H1 (cell line): Measurements from ENCODE around the gene PTPRH. TPM values are rescaled to one million over a fixed set of nuclear protein-coding genes. Genes with fewer than 3 reads are reported as not detected.

Experiments used
- CTCF ChIA-PET: fragments of 300-600 bp; sonication (Branson Sonifier 250); formaldehyde crosslinking; loops from one replicate; lab custom pipeline; 2021; ENCODE audit not compliant: partially characterized antibody; lab: Charles Lee
- POLR2A ChIA-PET: fragments of 300-600 bp; sonication (Branson Sonifier 250); formaldehyde crosslinking; loops from one replicate; lab custom pipeline; 2021; ENCODE audit warnings: inconsistent platforms; ENCODE audit not compliant: partially characterized antibody; lab: Charles Lee
- DNase-seq, 2 experiments: peaks; one replicate each; pipeline versions ENCODE4 v3.0.0 to v3.0.0-alpha.2; 2010 to 2022; ENCODE audit warnings: low spot score in 2 of 2, low read depth in 1 of 2, mixed read lengths in 1 of 2
- FAIRE-seq: peaks from 2 replicates; lab custom pipeline; 2011; peaks lifted over from hg19 to GRCh38; lab: Jason Lieb, UNC
- H2AFZ ChIP-seq: 2 replicates; pipeline ENCODE4 v1.8.1; 2012; ENCODE audit warnings: low read length, inconsistent platforms
- H2AK5ac ChIP-seq: 2 replicates; pipeline ENCODE4 v1.6.1; 2013; ENCODE audit warnings: low read depth, low read length
- H2BK120ac ChIP-seq: replicated peaks from 2 replicates; pipeline ENCODE3; 2013; ENCODE audit warnings: low read depth, low read length, inconsistent platforms
- H2BK12ac ChIP-seq: 2 replicates; pipeline ENCODE4 v1.6.1; 2013; ENCODE audit warnings: low read depth, low read length
- H2BK15ac ChIP-seq: 2 replicates; pipeline ENCODE4 v1.6.1; 2013; ENCODE audit warnings: low read length
- H2BK20ac ChIP-seq: 2 replicates; pipeline ENCODE4 v1.6.1; 2013; ENCODE audit warnings: low read length
- H2BK5ac ChIP-seq: 2 replicates; pipeline ENCODE4 v1.6.1; 2013; ENCODE audit warnings: low read depth, low read length
- H3K14ac ChIP-seq: 2 replicates; pipeline ENCODE4 v1.6.1; 2013; ENCODE audit warnings: inconsistent platforms; ENCODE audit not compliant: insufficient read length
- H3K18ac ChIP-seq: 2 replicates; pipeline ENCODE4 v1.6.1; 2013; ENCODE audit warnings: low read length; ENCODE audit errors: extremely low read depth
- H3K23ac ChIP-seq: 2 replicates; pipeline ENCODE4 v1.6.1; 2013; ENCODE audit warnings: inconsistent platforms; ENCODE audit not compliant: insufficient read length
- H3K23me2 ChIP-seq: 2 replicates; pipeline ENCODE4 v1.6.1; 2013; ENCODE audit warnings: low read depth, low read length
- H3K27ac ChIP-seq: 2 replicates; pipeline ENCODE4 v1.6.1; 2011; ENCODE audit warnings: low read depth, low read length, inconsistent platforms
- H3K27me3 ChIP-seq, 4 experiments: replicated peaks in 1 of 4; 1 replicate in 1 of 4; 2 replicates in 3 of 4; pipeline versions ENCODE4 v1.6.1 to v1.8.1; 2011 to 2013; ENCODE audit warnings: low read length in 3 of 4, mild to moderate bottlenecking in 3 of 4, inconsistent platforms in 2 of 4, mixed read lengths in 2 of 4, moderate library complexity in 1 of 4; ENCODE audit not compliant: control insufficient read depth in 3 of 4, insufficient read depth in 3 of 4; ENCODE audit errors: extremely low read depth in 1 of 4
- H3K36me3 ChIP-seq, 4 experiments: 2 replicates each; pipeline versions ENCODE4 v1.6.1 to v1.8.1; 2011 to 2013; ENCODE audit warnings: mild to moderate bottlenecking in 4 of 4, low read length in 3 of 4, moderate library complexity in 2 of 4, control low read depth in 1 of 4, inconsistent platforms in 1 of 4; ENCODE audit not compliant: insufficient read depth in 4 of 4, control insufficient read depth in 2 of 4
- H3K4ac ChIP-seq: replicated peaks from 2 replicates; pipeline ENCODE3; 2013; ENCODE audit warnings: low read length, low read depth, mixed read lengths, inconsistent platforms; ENCODE audit not compliant: insufficient read length
- H3K4me1 ChIP-seq, 4 experiments: replicated peaks in 1 of 4; 1 replicate in 1 of 4; 2 replicates in 3 of 4; pipeline versions ENCODE4 v1.6.1 to v1.8.1; 2011 to 2013; ENCODE audit warnings: low read length in 3 of 4, inconsistent platforms in 2 of 4, mixed read lengths in 1 of 4; ENCODE audit not compliant: insufficient read depth in 4 of 4, control insufficient read depth in 3 of 4
- H3K4me2 ChIP-seq, 2 experiments: 2 replicates each; pipeline versions ENCODE4 v1.6.1 to v1.8.1; 2011 to 2013; ENCODE audit warnings: low read depth in 2 of 2, low read length in 2 of 2, control low read depth in 1 of 2, inconsistent platforms in 1 of 2, mild to moderate bottlenecking in 1 of 2; ENCODE audit not compliant: insufficient read depth in 1 of 2
- H3K4me3 ChIP-seq, 4 experiments: fragments of 200-600, 300-600 bp in 1 of 4; sonication (generic), shearing (Covaris generic), sonication (Bioruptor Twin) in 1 of 4; 2 replicates each; pipeline versions ENCODE4 v1.5.1 to v1.8.1; 2011 to 2016; ENCODE audit warnings: low read length in 4 of 4, low read depth in 3 of 4, control low read depth in 2 of 4, inconsistent platforms in 2 of 4, mild to moderate bottlenecking in 2 of 4, mixed read lengths in 1 of 4, moderate library complexity in 1 of 4; ENCODE audit not compliant: insufficient read depth in 2 of 4; ENCODE audit errors: extremely low read depth in 1 of 4
- H3K56ac ChIP-seq: replicated peaks from 2 replicates; pipeline ENCODE3; 2013; ENCODE audit warnings: low read depth, mild to moderate bottlenecking, mixed read lengths, low read length, inconsistent platforms; ENCODE audit not compliant: insufficient read length
- H3K79me1 ChIP-seq: 2 replicates; pipeline ENCODE4 v1.6.1; 2013; ENCODE audit warnings: low read depth, low read length, control low read depth
- H3K79me2 ChIP-seq, 2 experiments: 2 replicates each; pipeline versions ENCODE4 v1.6.1 to v1.8.1; 2012 to 2013; ENCODE audit warnings: low read length in 2 of 2, mild to moderate bottlenecking in 2 of 2, inconsistent platforms in 1 of 2; ENCODE audit not compliant: insufficient read depth in 2 of 2, control insufficient read depth in 1 of 2
- H3K9ac ChIP-seq, 4 experiments: replicated peaks in 1 of 4; 1 replicate in 1 of 4; 2 replicates in 3 of 4; pipeline versions ENCODE4 v1.6.1 to v1.8.1; 2011 to 2013; ENCODE audit warnings: low read depth in 3 of 4, low read length in 3 of 4, control low read depth in 2 of 4, mild to moderate bottlenecking in 2 of 4, moderate library complexity in 2 of 4, inconsistent platforms in 1 of 4; ENCODE audit errors: extremely low read depth in 1 of 4
- H3K9me3 ChIP-seq, 2 experiments: 2 replicates each; pipeline versions ENCODE4 v1.6.1 to v1.8.1; 2012 to 2013; ENCODE audit warnings: mild to moderate bottlenecking in 2 of 2, moderate library complexity in 2 of 2, control low read depth in 1 of 2, inconsistent platforms in 1 of 2, low read depth in 1 of 2, low read length in 1 of 2, mixed read lengths in 1 of 2; ENCODE audit not compliant: insufficient read depth in 2 of 2
- H4K20me1 ChIP-seq, 2 experiments: replicated peaks in 1 of 2; 2 replicates each; pipeline versions ENCODE3 to v1.8.1; 2011 to 2013; ENCODE audit warnings: inconsistent platforms in 2 of 2, low read length in 2 of 2, mild to moderate bottlenecking in 1 of 2; ENCODE audit not compliant: insufficient read depth in 2 of 2, control insufficient read depth in 1 of 2
- H4K5ac ChIP-seq: 2 replicates; pipeline ENCODE4 v1.6.1; 2013; ENCODE audit warnings: low read length, low read depth, mixed read lengths, inconsistent platforms; ENCODE audit not compliant: insufficient read length
- H4K8ac ChIP-seq: 2 replicates; pipeline ENCODE4 v1.8.0; 2013; ENCODE audit warnings: mild to moderate bottlenecking, moderate library complexity, low read length, inconsistent platforms; ENCODE audit not compliant: insufficient read depth; ENCODE audit errors: extremely low read depth
- H4K91ac ChIP-seq: replicated peaks from 2 replicates; pipeline ENCODE3; 2013; ENCODE audit warnings: low read length, mixed read lengths, inconsistent platforms; ENCODE audit not compliant: insufficient read length
- BCL11A ChIP-seq, 2 experiments: IDR thresholded peaks; one replicate each; pipeline ENCODE4 v1.6.1; 2011; ENCODE audit warnings: low read depth in 2 of 2, low read length in 2 of 2, mild to moderate bottlenecking in 2 of 2
- CHD2 ChIP-seq: IDR thresholded peaks from 2 replicates; pipeline ENCODE4 v1.6.1; 2012; ENCODE audit warnings: low read length, improper control_type of control experiment
- GABPA ChIP-seq: IDR thresholded peaks from 2 replicates; pipeline ENCODE4 v1.6.1; 2011; ENCODE audit warnings: mild to moderate bottlenecking, low read length, moderate library complexity, borderline replicate concordance; ENCODE audit not compliant: insufficient read depth
- GTF2F1 ChIP-seq: IDR thresholded peaks from 2 replicates; pipeline ENCODE4 v1.6.1; 2012; ENCODE audit warnings: low read depth, low read length, improper control_type of control experiment, borderline replicate concordance
- HDAC6 ChIP-seq: IDR thresholded peaks from one replicate; pipeline ENCODE4 v1.7.1; 2012; ENCODE audit warnings: low read depth, mild to moderate bottlenecking, inconsistent platforms, low read length, moderate library complexity
- KDM1A ChIP-seq: fragments of 200-600, 300-600 bp; sonication (generic); IDR thresholded peaks from 2 replicates; pipeline ENCODE4 v1.7.1; 2016; ENCODE audit warnings: mild to moderate bottlenecking, low read length, borderline replicate concordance
- KDM5A ChIP-seq: fragments of 200-600 bp; IDR thresholded peaks from 2 replicates; pipeline ENCODE4 v1.7.1; 2012; ENCODE audit warnings: mild to moderate bottlenecking, low read length, inconsistent platforms, mixed read lengths
- POLR2A ChIP-seq, 2 experiments: IDR thresholded peaks; 1 replicate in 1 of 2; 2 replicates in 1 of 2; pipeline ENCODE4 v1.6.1; 2011; ENCODE audit warnings: low read depth in 2 of 2, low read length in 2 of 2, mild to moderate bottlenecking in 2 of 2; ENCODE audit errors: control extremely low read depth in 1 of 2
- POLR2AphosphoS5 ChIP-seq: IDR thresholded peaks from 2 replicates; pipeline ENCODE4 v1.6.1; 2011; ENCODE audit warnings: low read depth, low read length
- POU5F1 ChIP-seq: IDR thresholded peaks from 2 replicates; pipeline ENCODE4 v1.6.1; 2011; ENCODE audit warnings: low read depth, mild to moderate bottlenecking, low read length, moderate library complexity
- RAD21 ChIP-seq, 2 experiments: IDR thresholded peaks in 1 of 2; conservative IDR thresholded peaks in 1 of 2; 2 replicates each; pipeline ENCODE4 v1.6.1; 2011; ENCODE audit warnings: low read depth in 2 of 2, low read length in 2 of 2, improper control_type of control experiment in 1 of 2, inconsistent platforms in 1 of 2, mild to moderate bottlenecking in 1 of 2, moderate library complexity in 1 of 2
- SIRT6 ChIP-seq: IDR thresholded peaks from one replicate; pipeline ENCODE4 v1.7.1; 2012; ENCODE audit warnings: low read length, inconsistent platforms
- SP2 ChIP-seq: IDR thresholded peaks from 2 replicates; pipeline ENCODE4 v1.6.1; 2012; ENCODE audit warnings: mild to moderate bottlenecking, low read length, inconsistent platforms
- TBP ChIP-seq: IDR thresholded peaks from 2 replicates; pipeline ENCODE4 v1.6.1; 2011; ENCODE audit warnings: low read depth, low read length, improper control_type of control experiment
- YY1 ChIP-seq: IDR thresholded peaks from 2 replicates; pipeline ENCODE4 v1.6.1; 2011; ENCODE audit warnings: low read depth, mild to moderate bottlenecking, low read length
- WGBS, 2 experiments: shearing (Covaris generic) in 1 of 2; methylation state at CpG; one replicate each; pipeline versions ENCODE4 v1.1.6 to v1.1.7; 2013 to 2015; ENCODE audit warnings: low lambda C conversion rate in 2 of 2, mixed read lengths in 2 of 2, inconsistent platforms in 1 of 2, low coverage in 1 of 2, missing lambda C conversion rate in 1 of 2; ENCODE audit not compliant: insufficient replicate concordance in 2 of 2, insufficient coverage in 1 of 2, insufficient read length in 1 of 2; ENCODE audit errors: extremely low coverage in 1 of 2, missing lambda C conversion rate in 1 of 2; 5-methylcytosine and 5-hydroxymethylcytosine counted together
- polyA plus RNA-seq, 7 experiments: library from polyadenylated mRNA; depleted of rRNA in 3 of 7; stranded (reverse) in 5 of 7; unstranded in 2 of 7; fragments of >200 nt in 5 of 7; fragments of 200-250 nt in 2 of 7; gene quantifications; 1 replicate in 5 of 7; 2 replicates in 1 of 7; 4 replicates in 1 of 7; pipeline versions ENCODE4 v1.2.1 to v1.2.3, GENCODE V29; 2011 to 2013; ENCODE audit warnings: missing spikeins in 2 of 7, mixed read lengths in 2 of 7
- total RNA-seq: library from RNA; stranded (reverse); fragmentation: NEBNext Ultra II Directional; extraction: Animal tissue kit (Norgen Biotek cat#: 25700); gene quantifications from 2 replicates; pipeline ENCODE4 v1.2.1, GENCODE V29; 2021

The PTPRH gene
- total and polyA plus RNA-seq, 2 of the 8 experiments (the other 6 are each of a cell fraction or from before 2014, with no cell fraction given), result 0.30 to 0.39 TPM

- H3K27ac ChIP-seq, result no peak overlapping the region
- H3K14ac ChIP-seq, result no peak overlapping the region
- peaks cover 0 to under 1% (median 0%) of the 10 kb centered on the region in 4 experiments; a peak in 1 of 8 replicates for H3K36me3 ChIP-seq
- no peak overlapping the region for H2BK12ac ChIP-seq
- H3K27me3 ChIP-seq, result peaks cover 5 to 16% (median 14%) of the 10 kb centered on the region in 4 experiments; a peak in 6 of 7 replicates
- H3K23ac ChIP-seq, result no peak overlapping the region
- peak overlapping the region; percentile 15; the same call in 1 of the 2 replicates for H2BK5ac ChIP-seq
- peak overlapping the region; percentile 24; the same call in 1 of the 2 replicates for H2BK15ac ChIP-seq
- CTCF ChIA-PET, result interaction anchor here (0.9 to 5.3 kb wide), 9 partner anchors 9 to 282 kb away, joined by 3 to 118 read pairs (median 4); partner anchors contain the start of gene DNAAF3
- H3K56ac ChIP-seq, result no peak overlapping the region
- DNase-seq, result no peak
- H4K8ac ChIP-seq, result no peak overlapping the region
- no peaks in the 10 kb centered on the region for H3K79me2 ChIP-seq
- POLR2A ChIA-PET, result interaction anchor here (1.3 to 3.2 kb wide), 3 partner anchors 10 to 12 kb away, joined by 4 to 19 read pairs (median 8); no protein-coding TSS in a partner anchor
- H3K9ac ChIP-seq, result no peak overlapping the region
- H2BK120ac ChIP-seq, result no peak overlapping the region
- no peak overlapping the region for H3K4ac ChIP-seq
- H4K20me1 ChIP-seq, result peaks cover 0 to 1% of the 10 kb centered on the region in 2 experiments
- no peak overlapping the region for H3K4me3 ChIP-seq
- H3K23me2 ChIP-seq, result peaks cover 10% of the 10 kb centered on the region; the same call in 1 of the 2 replicates
- H4K5ac ChIP-seq, result no peak overlapping the region
- H2BK20ac ChIP-seq, result no peak overlapping the region
- no peaks in the 10 kb centered on the region for H3K9me3 ChIP-seq
- peaks cover 3 to 25% (median 9%) of the 10 kb centered on the region in 4 experiments for H3K4me1 ChIP-seq
- H3K4me2 ChIP-seq, result no peak overlapping the region
- no peak overlapping the region for H4K91ac ChIP-seq
- no peak overlapping the region for H2AK5ac ChIP-seq
- H2AFZ ChIP-seq, result no peak overlapping the region
- H3K79me1 ChIP-seq, result peaks cover 3% of the 10 kb centered on the region; the same call in 1 of the 2 replicates
- no peak overlapping the region for H3K18ac ChIP-seq
- no peak for FAIRE-seq
- 94% methylated on average over 4 of the region's 4 CpGs; no CpG with 5 or more reads in 1 of the 2 experiments for WGBS, 2 experiments
- no peak for TF ChIP-seq HDAC6
- no peak for TF ChIP-seq POLR2A (IDR thresholded peaks at IDR 0.05; ENCODE audit: control extremely low read depth in 1 of 2, low read depth in 2 of 2, low read length in 2 of 2)
- TF ChIP-seq CHD2, result no peak
- no peak for TF ChIP-seq YY1
- TF ChIP-seq TBP, result no peak
- TF ChIP-seq RAD21 (IDR thresholded peaks at IDR 0.05 in 1 of 2, conservative IDR thresholded peaks at IDR 0.05 in 1 of 2; ENCODE audit: low read depth in 2 of 2, low read length in 2 of 2), result no peak
- no peak for TF ChIP-seq SIRT6
- no peak for TF ChIP-seq SP2
- no peak for TF ChIP-seq GABPA
- no peak for TF ChIP-seq GTF2F1
- no peak for TF ChIP-seq KDM1A
- TF ChIP-seq KDM5A, result no peak
- no peak for TF ChIP-seq POU5F1
- TF ChIP-seq BCL11A (IDR thresholded peaks at IDR 0.05; ENCODE audit: low read depth in 2 of 2, low read length in 2 of 2), result no peak
- TF ChIP-seq POLR2AphosphoS5, result no peak
Observed at GRCh38 chr19:55158423-55158822, 50.9 kb downstream of the PTPRH start.
